GM23338 (cell line): ENCODE results near the gene ABHD10. TPM values are rescaled to one million over a fixed set of nuclear protein-coding genes. Genes with fewer than 3 reads are reported as not detected.

Source experiments
- ATAC-seq: fragments of 200-7000 bp; cut with Tn5 transposase; 3 replicates; pipeline ENCODE4 v1.9.1; 2020
- DNase-seq: peaks from one replicate; pipeline ENCODE4 v3.0.0-alpha.2; 2015; ENCODE audit warnings: low spot score
- H2AFZ ChIP-seq: fragments of 200-600 bp; sonication (generic); 2 replicates; pipeline ENCODE4 v1.8.0; 2016; ENCODE audit warnings: antibody characterized with exemption, mild to moderate bottlenecking, moderate library complexity
- H3F3A ChIP-seq: fragments of 200-600 bp; sonication (generic); replicated peaks from 2 replicates; pipeline ENCODE4 v1.8.0; 2017; ENCODE audit warnings: antibody characterized with exemption, mixed run types, low read depth
- H3K27ac ChIP-seq: fragments of 200-600 bp; sonication (generic); 2 replicates; pipeline ENCODE4 v1.6.1; 2016; ENCODE audit warnings: low read depth
- H3K27me3 ChIP-seq: fragments of 200-600 bp; sonication (generic); 2 replicates; pipeline ENCODE4 v1.8.0; 2016; ENCODE audit warnings: mild to moderate bottlenecking, mixed run types, moderate library complexity; ENCODE audit not compliant: insufficient read depth
- H3K36me3 ChIP-seq: fragments of 200-600 bp; sonication (generic); 2 replicates; pipeline ENCODE4 v1.8.0; 2016; ENCODE audit warnings: mild to moderate bottlenecking; ENCODE audit not compliant: insufficient read depth
- H3K4me1 ChIP-seq: fragments of 200-600 bp; sonication (generic); 2 replicates; pipeline ENCODE4 v1.8.0; 2016; ENCODE audit warnings: mild to moderate bottlenecking, moderate library complexity; ENCODE audit not compliant: insufficient read depth
- H3K4me2 ChIP-seq: fragments of 200-600 bp; sonication (generic); 2 replicates; pipeline ENCODE4 v1.7.1; 2017; ENCODE audit warnings: mixed run types
- H3K4me3 ChIP-seq: fragments of 200-600 bp; sonication (generic); 2 replicates; pipeline ENCODE4 v1.6.1; 2016; ENCODE audit warnings: mixed run types
- H3K79me2 ChIP-seq: fragments of 200-600 bp; sonication (generic); replicated peaks from 2 replicates; pipeline ENCODE4 v1.8.0; 2017; ENCODE audit warnings: mild to moderate bottlenecking; ENCODE audit not compliant: insufficient read depth
- H3K9me2 ChIP-seq: fragments of 200-600 bp; sonication (generic); 2 replicates; pipeline ENCODE4 v1.8.0; 2017; ENCODE audit not compliant: insufficient read depth
- H4K20me1 ChIP-seq: fragments of 200-600 bp; sonication (generic); replicated peaks from 2 replicates; pipeline ENCODE4 v1.8.0; 2017; ENCODE audit warnings: mild to moderate bottlenecking; ENCODE audit not compliant: insufficient read depth
- H3K27ac Mint-ChIP-seq: 2 replicates; pipeline ENCODE4 v1.8.0; 2020; ENCODE audit warnings: inconsistent platforms, mild to moderate bottlenecking, moderate library complexity, mixed read lengths
- H3K27me3 Mint-ChIP-seq: 3 replicates; pipeline ENCODE4 v1.8.0; 2022; ENCODE audit warnings: low read depth, mild to moderate bottlenecking, moderate library complexity, mixed read lengths, inconsistent platforms; ENCODE audit not compliant: insufficient read depth, poor library complexity
- H3K36me3 Mint-ChIP-seq: 3 replicates; pipeline ENCODE4 v1.8.0; 2021; ENCODE audit warnings: low read depth, mild to moderate bottlenecking, inconsistent platforms, moderate library complexity, mixed read lengths
- H3K4me1 Mint-ChIP-seq: 3 replicates; pipeline ENCODE4 v1.8.0; 2020; ENCODE audit warnings: mild to moderate bottlenecking, inconsistent platforms, mixed read lengths
- H3K4me3 Mint-ChIP-seq: 3 replicates; pipeline ENCODE4 v1.8.0; 2021; ENCODE audit warnings: moderate library complexity, mild to moderate bottlenecking, inconsistent platforms, mixed read lengths
- H3K9me3 Mint-ChIP-seq: 3 replicates; pipeline ENCODE4 v1.8.0; 2020; ENCODE audit warnings: moderate library complexity, mild to moderate bottlenecking, inconsistent platforms, mixed read lengths
- CREB1 ChIP-seq: fragments of 250-450 bp; sonication (Bioruptor Pico); IDR thresholded peaks from 2 replicates; pipeline ENCODE4 v1.5.0; 2020; ENCODE audit warnings: low read depth, mild to moderate bottlenecking, moderate library complexity
- ETS1 ChIP-seq: IDR thresholded peaks from 2 replicates; pipeline ENCODE4 v1.6.1; 2016; ENCODE audit warnings: antibody characterized with exemption
- EZH2 ChIP-seq: fragments of 200-600 bp; sonication (generic); IDR thresholded peaks from one replicate; pipeline ENCODE4 v1.8.0; 2017; ENCODE audit warnings: antibody characterized with exemption, mild to moderate bottlenecking, low read depth; ENCODE audit not compliant: unreplicated experiment
- EZH2phosphoT487 ChIP-seq: fragments of 200-600 bp; sonication (generic); IDR thresholded peaks from one replicate; pipeline ENCODE4 v1.8.1; 2018; ENCODE audit warnings: antibody characterized with exemption; ENCODE audit not compliant: unreplicated experiment
- JUNB ChIP-seq: IDR thresholded peaks from one replicate; pipeline ENCODE4 v1.6.1; 2016; ENCODE audit warnings: antibody characterized with exemption; ENCODE audit not compliant: unreplicated experiment
- NANOG ChIP-seq: IDR thresholded peaks from 2 replicates; pipeline ENCODE4 v1.6.1; 2016; ENCODE audit warnings: antibody characterized with exemption, borderline replicate concordance
- POLR2AphosphoS5 ChIP-seq: IDR thresholded peaks from 2 replicates; pipeline ENCODE4 v1.6.1; 2016; ENCODE audit warnings: antibody characterized with exemption, low read depth
- REST ChIP-seq: IDR thresholded peaks from one replicate; pipeline ENCODE4 v1.6.1; 2018; ENCODE audit warnings: antibody characterized with exemption; ENCODE audit not compliant: unreplicated experiment
- STAT1 ChIP-seq: IDR thresholded peaks from one replicate; pipeline ENCODE4 v1.6.1; 2016; ENCODE audit warnings: antibody characterized with exemption; ENCODE audit not compliant: unreplicated experiment
- ZNF114 ChIP-seq: fragments of 250-450 bp; sonication (Bioruptor Pico); IDR thresholded peaks from 2 replicates; pipeline ENCODE4 v1.5.0; 2020; ENCODE audit warnings: mild to moderate bottlenecking, moderate library complexity
- ZNF331 ChIP-seq: fragments of 250-450 bp; sonication (Bioruptor Pico); IDR thresholded peaks from 2 replicates; pipeline ENCODE4 v1.5.0; 2020; ENCODE audit warnings: low read depth, mild to moderate bottlenecking, moderate library complexity
- polyA plus RNA-seq: library from polyadenylated mRNA; unstranded; fragments of >200 nt; fragmentation: Nextera tagmentation; extraction: Ambion mirVana; gene quantifications from 2 replicates; pipeline ENCODE4 v1.2.1, GENCODE V29; 2016
- total RNA-seq: library from RNA; depleted of rRNA; stranded (reverse); fragments of >200 nt; shearing (Covaris generic); gene quantifications from 2 replicates; pipeline ENCODE4 v1.2.3, GENCODE V29; 2014
- TF ChIP-seq, protein P1 (sequence below), 2 experiments: fragments of 200-600 bp in 1 of 2; sonication (generic) in 1 of 2; conservative IDR thresholded peaks; 2 replicates each; pipeline versions ENCODE4 v1.5.1 to v1.6.1; 2016 to 2017; ENCODE audit warnings: antibody characterized with exemption in 2 of 2, low read depth in 2 of 2, mild to moderate bottlenecking in 2 of 2, moderate library complexity in 1 of 2
- TF ChIP-seq, protein P2 (sequence below): fragments of 250-450 bp; sonication (Bioruptor Pico); IDR thresholded peaks from 2 replicates; pipeline ENCODE4 v1.5.0; 2020; ENCODE audit warnings: mild to moderate bottlenecking, moderate library complexity

The ABHD10 gene
- total and polyA plus RNA-seq, 2 experiments from 2014 or later = 16.9 to 28.0 TPM

- 0 out of 3 replicates have a peak, but pooled peaks cover 6% of the 10 kb centered on the region for H3K36me3 Mint-ChIP-seq
- ATAC-seq (no peak), DNase-seq (no peak)
- no peaks in the 10 kb centered on the region for H3K9me3 Mint-ChIP-seq
- Histone ChIP-seq H3K79me2 (no peaks in the 10 kb centered on the region), H3K4me3 (no peak overlapping the region), H4K20me1 (no peaks in the 10 kb centered on the region), H3K27ac (no peak overlapping the region), H2AFZ (no peak overlapping the region), H3F3A (no peaks in the 10 kb centered on the region), H3K4me1 (no peaks in the 10 kb centered on the region), H3K36me3 (peaks cover 12% of the 10 kb centered on the region), H3K27me3 (no peaks in the 10 kb centered on the region), H3K4me2 (no peak overlapping the region), H3K9me2 (no peaks in the 10 kb centered on the region)
- H3K4me3 Mint-ChIP-seq = no peak overlapping the region
- no peaks in the 10 kb centered on the region for H3K4me1 Mint-ChIP-seq
- TF ChIP-seq NANOG (no peak), STAT1 (no peak), EZH2 (no peak), REST (no peak), ZNF114 (no peak), JUNB (no peak), ZNF331 (no peak), POLR2AphosphoS5 (no peak), ETS1 (no peak), CREB1 (CRISPR knock-in tag) (no peak), EZH2phosphoT487 (no peak)
- TF ChIP-seq, protein P1, sequence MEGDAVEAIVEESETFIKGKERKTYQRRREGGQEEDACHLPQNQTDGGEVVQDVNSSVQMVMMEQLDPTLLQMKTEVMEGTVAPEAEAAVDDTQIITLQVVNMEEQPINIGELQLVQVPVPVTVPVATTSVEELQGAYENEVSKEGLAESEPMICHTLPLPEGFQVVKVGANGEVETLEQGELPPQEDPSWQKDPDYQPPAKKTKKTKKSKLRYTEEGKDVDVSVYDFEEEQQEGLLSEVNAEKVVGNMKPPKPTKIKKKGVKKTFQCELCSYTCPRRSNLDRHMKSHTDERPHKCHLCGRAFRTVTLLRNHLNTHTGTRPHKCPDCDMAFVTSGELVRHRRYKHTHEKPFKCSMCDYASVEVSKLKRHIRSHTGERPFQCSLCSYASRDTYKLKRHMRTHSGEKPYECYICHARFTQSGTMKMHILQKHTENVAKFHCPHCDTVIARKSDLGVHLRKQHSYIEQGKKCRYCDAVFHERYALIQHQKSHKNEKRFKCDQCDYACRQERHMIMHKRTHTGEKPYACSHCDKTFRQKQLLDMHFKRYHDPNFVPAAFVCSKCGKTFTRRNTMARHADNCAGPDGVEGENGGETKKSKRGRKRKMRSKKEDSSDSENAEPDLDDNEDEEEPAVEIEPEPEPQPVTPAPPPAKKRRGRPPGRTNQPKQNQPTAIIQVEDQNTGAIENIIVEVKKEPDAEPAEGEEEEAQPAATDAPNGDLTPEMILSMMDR (conservative IDR thresholded peaks at IDR 0.05; ENCODE audit: low read depth in 2 of 2) = no peak
- TF ChIP-seq, protein P2, sequence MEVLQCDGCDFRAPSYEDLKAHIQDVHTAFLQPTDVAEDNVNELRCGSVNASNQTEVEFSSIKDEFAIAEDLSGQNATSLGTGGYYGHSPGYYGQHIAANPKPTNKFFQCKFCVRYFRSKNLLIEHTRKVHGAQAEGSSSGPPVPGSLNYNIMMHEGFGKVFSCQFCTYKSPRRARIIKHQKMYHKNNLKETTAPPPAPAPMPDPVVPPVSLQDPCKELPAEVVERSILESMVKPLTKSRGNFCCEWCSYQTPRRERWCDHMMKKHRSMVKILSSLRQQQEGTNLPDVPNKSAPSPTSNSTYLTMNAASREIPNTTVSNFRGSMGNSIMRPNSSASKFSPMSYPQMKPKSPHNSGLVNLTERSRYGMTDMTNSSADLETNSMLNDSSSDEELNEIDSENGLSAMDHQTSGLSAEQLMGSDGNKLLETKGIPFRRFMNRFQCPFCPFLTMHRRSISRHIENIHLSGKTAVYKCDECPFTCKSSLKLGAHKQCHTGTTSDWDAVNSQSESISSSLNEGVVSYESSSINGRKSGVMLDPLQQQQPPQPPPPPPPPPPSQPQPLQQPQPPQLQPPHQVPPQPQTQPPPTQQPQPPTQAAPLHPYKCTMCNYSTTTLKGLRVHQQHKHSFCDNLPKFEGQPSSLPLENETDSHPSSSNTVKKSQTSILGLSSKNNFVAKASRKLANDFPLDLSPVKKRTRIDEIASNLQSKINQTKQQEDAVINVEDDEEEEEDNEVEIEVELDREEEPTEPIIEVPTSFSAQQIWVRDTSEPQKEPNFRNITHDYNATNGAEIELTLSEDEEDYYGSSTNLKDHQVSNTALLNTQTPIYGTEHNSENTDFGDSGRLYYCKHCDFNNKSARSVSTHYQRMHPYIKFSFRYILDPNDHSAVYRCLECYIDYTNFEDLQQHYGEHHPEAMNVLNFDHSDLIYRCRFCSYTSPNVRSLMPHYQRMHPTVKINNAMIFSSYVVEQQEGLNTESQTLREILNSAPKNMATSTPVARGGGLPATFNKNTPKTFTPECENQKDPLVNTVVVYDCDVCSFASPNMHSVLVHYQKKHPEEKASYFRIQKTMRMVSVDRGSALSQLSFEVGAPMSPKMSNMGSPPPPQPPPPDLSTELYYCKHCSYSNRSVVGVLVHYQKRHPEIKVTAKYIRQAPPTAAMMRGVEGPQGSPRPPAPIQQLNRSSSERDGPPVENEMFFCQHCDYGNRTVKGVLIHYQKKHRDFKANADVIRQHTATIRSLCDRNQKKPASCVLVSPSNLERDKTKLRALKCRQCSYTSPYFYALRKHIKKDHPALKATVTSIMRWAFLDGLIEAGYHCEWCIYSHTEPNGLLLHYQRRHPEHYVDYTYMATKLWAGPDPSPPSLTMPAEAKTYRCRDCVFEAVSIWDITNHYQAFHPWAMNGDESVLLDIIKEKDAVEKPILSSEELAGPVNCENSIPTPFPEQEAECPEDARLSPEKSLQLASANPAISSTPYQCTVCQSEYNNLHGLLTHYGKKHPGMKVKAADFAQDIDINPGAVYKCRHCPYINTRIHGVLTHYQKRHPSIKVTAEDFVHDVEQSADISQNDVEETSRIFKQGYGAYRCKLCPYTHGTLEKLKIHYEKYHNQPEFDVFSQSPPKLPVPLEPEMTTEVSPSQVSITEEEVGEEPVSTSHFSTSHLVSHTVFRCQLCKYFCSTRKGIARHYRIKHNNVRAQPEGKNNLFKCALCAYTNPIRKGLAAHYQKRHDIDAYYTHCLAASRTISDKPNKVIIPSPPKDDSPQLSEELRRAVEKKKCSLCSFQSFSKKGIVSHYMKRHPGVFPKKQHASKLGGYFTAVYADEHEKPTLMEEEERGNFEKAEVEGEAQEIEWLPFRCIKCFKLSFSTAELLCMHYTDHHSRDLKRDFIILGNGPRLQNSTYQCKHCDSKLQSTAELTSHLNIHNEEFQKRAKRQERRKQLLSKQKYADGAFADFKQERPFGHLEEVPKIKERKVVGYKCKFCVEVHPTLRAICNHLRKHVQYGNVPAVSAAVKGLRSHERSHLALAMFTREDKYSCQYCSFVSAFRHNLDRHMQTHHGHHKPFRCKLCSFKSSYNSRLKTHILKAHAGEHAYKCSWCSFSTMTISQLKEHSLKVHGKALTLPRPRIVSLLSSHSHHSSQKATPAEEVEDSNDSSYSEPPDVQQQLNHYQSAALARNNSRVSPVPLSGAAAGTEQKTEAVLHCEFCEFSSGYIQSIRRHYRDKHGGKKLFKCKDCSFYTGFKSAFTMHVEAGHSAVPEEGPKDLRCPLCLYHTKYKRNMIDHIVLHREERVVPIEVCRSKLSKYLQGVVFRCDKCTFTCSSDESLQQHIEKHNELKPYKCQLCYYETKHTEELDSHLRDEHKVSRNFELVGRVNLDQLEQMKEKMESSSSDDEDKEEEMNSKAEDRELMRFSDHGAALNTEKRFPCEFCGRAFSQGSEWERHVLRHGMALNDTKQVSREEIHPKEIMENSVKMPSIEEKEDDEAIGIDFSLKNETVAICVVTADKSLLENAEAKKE = no peak
- H3K27ac Mint-ChIP-seq = no peak overlapping the region
- H3K27me3 Mint-ChIP-seq = no peaks in the 10 kb centered on the region
These were observed 34.5 kb upstream of the ABHD10 start for GRCh38 chr3:111944372-111944771.
